ENCODE results near the gene MMP8.

MMP8 gene, protein sequence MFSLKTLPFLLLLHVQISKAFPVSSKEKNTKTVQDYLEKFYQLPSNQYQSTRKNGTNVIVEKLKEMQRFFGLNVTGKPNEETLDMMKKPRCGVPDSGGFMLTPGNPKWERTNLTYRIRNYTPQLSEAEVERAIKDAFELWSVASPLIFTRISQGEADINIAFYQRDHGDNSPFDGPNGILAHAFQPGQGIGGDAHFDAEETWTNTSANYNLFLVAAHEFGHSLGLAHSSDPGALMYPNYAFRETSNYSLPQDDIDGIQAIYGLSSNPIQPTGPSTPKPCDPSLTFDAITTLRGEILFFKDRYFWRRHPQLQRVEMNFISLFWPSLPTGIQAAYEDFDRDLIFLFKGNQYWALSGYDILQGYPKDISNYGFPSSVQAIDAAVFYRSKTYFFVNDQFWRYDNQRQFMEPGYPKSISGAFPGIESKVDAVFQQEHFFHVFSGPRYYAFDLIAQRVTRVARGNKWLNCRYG

DNA sequence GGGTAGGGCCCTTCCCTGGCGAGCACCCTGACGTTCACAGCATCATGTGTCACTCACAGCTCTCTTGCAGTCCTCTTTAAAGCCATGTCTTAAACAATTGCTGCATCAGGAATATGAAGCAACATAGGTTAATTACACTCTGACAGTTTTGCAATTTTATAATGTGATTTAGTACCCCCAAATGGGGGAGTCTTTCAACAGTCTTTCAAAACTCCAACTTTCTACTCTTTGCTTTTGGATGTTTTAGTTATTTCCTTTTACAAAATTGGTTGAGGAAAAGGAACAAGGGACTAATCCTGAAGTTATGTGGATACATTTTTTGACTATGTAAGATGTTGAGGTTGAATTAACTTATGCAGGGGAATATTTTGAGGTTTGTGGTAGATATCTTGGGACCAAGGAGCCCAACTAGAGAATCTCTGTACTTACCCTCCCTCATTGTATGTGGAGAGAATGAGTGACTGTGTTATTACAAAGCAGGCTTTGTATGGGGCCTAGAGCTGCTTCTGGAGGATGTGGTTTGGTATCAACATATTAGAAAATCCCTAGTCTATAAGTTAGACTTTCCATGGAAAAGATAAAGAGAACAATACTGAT, at the start of gene MMP8:
TSS of gene MMP8 (minus strand) at position 51 of the 597 bp plus-strand sequence. CDS start 99 bp downstream, outside the sequence.
- Histone ChIP-seq H3K4me1 (ENCODE audit: insufficient read depth, insufficient read length) (no peaks in the 10 kb centered on the region), H3K36me3 (ENCODE audit: insufficient read depth, insufficient read length, low read length) (no peaks in the 10 kb centered on the region), H3K9ac (ENCODE audit: insufficient read length, low read depth) (no peak within 1 kb of the TSS), H3K27me3 (ENCODE audit: insufficient read depth, insufficient read length) (no peaks in the 10 kb centered on the region), H3K4me3 (ENCODE audit: insufficient read length, low read depth) (no peak within 1 kb of the TSS), H3K9me3 (ENCODE audit: insufficient read depth, low read length) (no peaks in the 10 kb centered on the region)
- no peak for DNase-seq (ENCODE audit: low read depth, low spot score)
- TF ChIP-seq SUZ12 (IDR thresholded peaks at IDR 0.05; ENCODE audit: extremely low read depth, insufficient read depth, insufficient read length) (no peak), ZNF274 (IDR thresholded peaks at IDR 0.05; ENCODE audit: low read depth, low read length) (no peak), YY1 (IDR thresholded peaks at IDR 0.05; ENCODE audit: insufficient read depth, insufficient read length) (no peak)

DNA sequence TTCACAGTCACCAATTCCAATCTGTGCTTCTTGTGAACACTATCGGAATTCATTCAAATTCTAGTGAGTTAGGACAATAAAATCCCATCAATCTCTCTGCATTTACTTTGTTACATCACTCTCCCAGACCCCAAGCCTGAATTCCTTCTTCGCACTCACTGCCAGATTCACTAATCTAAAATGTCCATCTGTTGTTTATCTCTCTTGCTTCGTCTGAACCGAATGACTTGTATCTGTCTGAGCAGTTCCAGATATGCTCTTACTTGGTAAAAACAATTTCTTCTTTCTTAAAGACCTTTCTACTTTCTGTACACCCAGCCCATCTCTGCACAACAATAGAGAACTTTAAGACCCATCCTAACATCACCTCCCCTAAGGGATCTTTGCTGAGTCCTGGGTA, 48.6 kb upstream of the MMP8 start:
- no peak for TF ChIP-seq ZNF274 (IDR thresholded peaks at IDR 0.05; ENCODE audit: low read depth, low read length)
- TF ChIP-seq YY1 (IDR thresholded peaks at IDR 0.05; ENCODE audit: insufficient read depth, insufficient read length), result no peak
- no peak for TF ChIP-seq SUZ12 (IDR thresholded peaks at IDR 0.05; ENCODE audit: extremely low read depth, insufficient read depth, insufficient read length)
- H3K9ac ChIP-seq (ENCODE audit: insufficient read length, low read depth), result no peak overlapping the region
- H3K36me3 ChIP-seq (ENCODE audit: insufficient read depth, insufficient read length, low read length), result no peaks in the 10 kb centered on the region
- no peaks in the 10 kb centered on the region for H3K27me3 ChIP-seq (ENCODE audit: insufficient read depth, insufficient read length)
- no peak for DNase-seq (ENCODE audit: low read depth, low spot score)
- H3K9me3 ChIP-seq (ENCODE audit: insufficient read depth, low read length), result no peaks in the 10 kb centered on the region
- H3K4me1 ChIP-seq (ENCODE audit: insufficient read depth, insufficient read length), result no peaks in the 10 kb centered on the region
- H3K4me3 ChIP-seq (ENCODE audit: insufficient read length, low read depth), result no peak overlapping the region

DNA sequence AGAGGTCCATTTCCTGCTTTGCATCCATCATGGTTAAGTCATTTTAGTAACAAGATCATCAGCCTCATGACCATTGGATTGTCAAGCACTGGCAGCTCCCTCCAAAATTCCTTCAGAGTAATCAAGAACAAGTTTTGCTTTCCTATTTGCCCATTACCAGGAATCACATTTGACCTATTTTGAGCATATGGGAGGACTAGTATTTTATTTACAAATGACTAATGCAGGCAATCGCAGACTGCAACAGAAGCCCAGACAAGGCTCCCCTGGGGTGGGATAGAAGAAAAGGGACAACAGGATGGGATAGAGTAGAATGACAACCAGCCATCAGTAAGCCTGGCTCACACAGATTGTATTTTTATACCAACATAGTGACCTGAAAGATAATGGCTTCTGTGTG, 46.6 kb upstream of the MMP8 start:
- Histone ChIP-seq H3K4me1 (ENCODE audit: insufficient read depth, insufficient read length) (no peaks in the 10 kb centered on the region), H3K4me3 (ENCODE audit: insufficient read length, low read depth) (no peak overlapping the region), H3K9me3 (ENCODE audit: insufficient read depth, low read length) (no peaks in the 10 kb centered on the region), H3K9ac (ENCODE audit: insufficient read length, low read depth) (no peak overlapping the region), H3K27me3 (ENCODE audit: insufficient read depth, insufficient read length) (no peaks in the 10 kb centered on the region), H3K36me3 (ENCODE audit: insufficient read depth, insufficient read length, low read length) (no peaks in the 10 kb centered on the region)
- TF ChIP-seq ZNF274 (IDR thresholded peaks at IDR 0.05; ENCODE audit: low read depth, low read length), result no peak
- TF ChIP-seq YY1 (IDR thresholded peaks at IDR 0.05; ENCODE audit: insufficient read depth, insufficient read length), result no peak
- TF ChIP-seq SUZ12 (IDR thresholded peaks at IDR 0.05; ENCODE audit: extremely low read depth, insufficient read depth, insufficient read length), result no peak
- DNase-seq (ENCODE audit: low read depth, low spot score), result no peak

DNA sequence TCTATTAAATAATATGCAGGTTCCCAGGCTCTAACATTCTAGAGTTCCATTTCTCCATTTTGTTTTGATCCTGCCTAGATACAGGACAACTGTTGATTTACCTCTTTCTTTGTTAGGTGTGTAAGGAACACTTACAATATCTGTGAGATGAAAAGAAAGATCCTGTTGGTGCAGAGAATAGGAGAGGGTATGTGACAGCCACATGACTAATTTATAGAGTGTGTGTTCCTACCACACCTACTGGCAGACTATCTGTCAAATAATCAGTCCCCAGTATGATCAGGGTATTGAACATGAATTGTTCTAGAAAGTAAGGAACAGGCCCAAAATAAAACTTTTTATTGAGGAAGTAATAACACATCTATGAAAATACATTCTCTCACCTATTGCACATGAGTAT, 45.4 kb upstream of the MMP8 start:
- TF ChIP-seq SUZ12 (IDR thresholded peaks at IDR 0.05; ENCODE audit: extremely low read depth, insufficient read depth, insufficient read length) (no peak), YY1 (IDR thresholded peaks at IDR 0.05; ENCODE audit: insufficient read depth, insufficient read length) (no peak)
- no peak for DNase-seq (ENCODE audit: low read depth, low spot score)
- H3K4me1 ChIP-seq (ENCODE audit: insufficient read depth, insufficient read length), result no peaks in the 10 kb centered on the region
- H3K4me3 ChIP-seq (ENCODE audit: insufficient read length, low read depth), result no peak overlapping the region
- H3K9ac ChIP-seq (ENCODE audit: insufficient read length, low read depth), result no peak overlapping the region
- H3K36me3 ChIP-seq (ENCODE audit: insufficient read depth, insufficient read length, low read length), result no peaks in the 10 kb centered on the region
- no peaks in the 10 kb centered on the region for H3K9me3 ChIP-seq (ENCODE audit: insufficient read depth, low read length)
- H3K27me3 ChIP-seq (ENCODE audit: insufficient read depth, insufficient read length), result no peaks in the 10 kb centered on the region

DNA sequence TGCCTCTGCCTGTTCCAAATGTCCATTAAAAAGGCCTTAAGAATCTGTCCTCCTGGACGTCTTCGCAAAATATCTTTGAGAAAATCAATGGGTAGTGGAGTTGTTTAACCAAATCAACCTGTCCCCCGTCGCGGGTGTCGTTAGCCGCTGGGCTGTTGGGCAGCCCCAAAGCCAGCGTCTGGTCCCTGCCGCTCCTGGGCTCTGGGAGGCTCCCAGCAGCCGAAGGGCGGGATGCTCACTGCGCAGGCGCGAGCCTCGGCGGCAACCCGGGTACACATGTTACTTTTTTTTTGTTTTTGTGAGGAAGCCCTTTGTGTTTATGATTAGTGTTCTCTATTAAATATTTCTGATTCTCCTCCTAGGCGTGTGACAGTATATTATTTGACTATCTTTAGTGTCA, 43.0 kb upstream of the MMP8 start:
- Histone ChIP-seq H3K9me3 (ENCODE audit: insufficient read depth, low read length) (no peaks in the 10 kb centered on the region), H3K4me3 (ENCODE audit: insufficient read length, low read depth) (no peak overlapping the region), H3K36me3 (ENCODE audit: insufficient read depth, insufficient read length, low read length) (no peaks in the 10 kb centered on the region), H3K9ac (ENCODE audit: insufficient read length, low read depth) (no peak overlapping the region), H3K4me1 (ENCODE audit: insufficient read depth, insufficient read length) (no peaks in the 10 kb centered on the region), H3K27me3 (ENCODE audit: insufficient read depth, insufficient read length) (no peaks in the 10 kb centered on the region)
- TF ChIP-seq ZNF274 (IDR thresholded peaks at IDR 0.05; ENCODE audit: low read depth, low read length), result no peak
- no peak for TF ChIP-seq YY1 (IDR thresholded peaks at IDR 0.05; ENCODE audit: insufficient read depth, insufficient read length)
- no peak for TF ChIP-seq SUZ12 (IDR thresholded peaks at IDR 0.05; ENCODE audit: extremely low read depth, insufficient read depth, insufficient read length)
- no peak for DNase-seq (ENCODE audit: low read depth, low spot score)

DNA sequence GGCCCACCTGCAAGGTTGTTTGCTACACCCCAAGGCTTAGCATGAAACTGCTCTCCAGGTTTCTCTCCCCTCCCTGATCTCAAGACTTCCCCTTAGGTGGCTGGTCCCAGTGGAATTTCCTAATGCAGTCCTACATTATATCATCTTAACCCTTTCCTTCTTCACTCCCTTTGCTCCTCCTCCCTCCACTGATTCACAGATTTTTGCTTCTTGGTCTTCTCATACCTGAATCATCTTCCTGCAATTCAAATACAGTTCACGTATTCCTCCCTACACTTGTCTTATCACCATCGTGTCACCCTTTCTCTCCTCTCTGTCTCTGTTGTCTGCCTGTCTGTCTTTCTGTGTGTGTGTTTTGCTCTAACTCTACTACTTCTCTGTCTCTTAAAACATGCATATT, 38.7 kb upstream of the MMP8 start:
- Histone ChIP-seq H3K27me3 (ENCODE audit: insufficient read depth, insufficient read length) (no peaks in the 10 kb centered on the region), H3K9ac (ENCODE audit: insufficient read length, low read depth) (no peak overlapping the region)
- no peak for DNase-seq (ENCODE audit: low read depth, low spot score)

DNA sequence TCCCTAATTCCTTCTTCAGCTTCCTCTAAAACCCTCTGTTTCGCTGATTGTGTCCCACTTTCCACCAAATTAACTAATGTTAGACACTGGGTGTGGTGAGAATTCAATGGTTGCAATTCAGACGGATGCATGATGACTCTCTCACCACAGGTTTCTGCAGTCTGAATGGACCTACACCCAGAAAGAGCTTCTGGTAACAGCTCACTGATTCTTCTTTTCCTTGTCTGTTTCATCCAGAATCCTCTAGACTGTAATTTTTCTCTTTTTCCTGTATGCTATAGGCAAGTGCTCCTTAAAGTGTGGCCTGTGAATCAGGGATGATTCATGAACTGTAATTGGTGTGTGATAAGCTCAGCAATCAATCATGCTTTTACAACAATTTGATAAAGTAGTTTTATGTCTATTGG, 37.6 kb upstream of the MMP8 start:
- Histone ChIP-seq H3K9ac (ENCODE audit: insufficient read length, low read depth) (no peak overlapping the region), H3K27me3 (ENCODE audit: insufficient read depth, insufficient read length) (no peaks in the 10 kb centered on the region)
- DNase-seq (ENCODE audit: low read depth, low spot score), result no peak

More for the DNA sequence above, 38.7 kb upstream of the MMP8 start:
- Histone ChIP-seq H3K4me3 (ENCODE audit: insufficient read length, low read depth) (no peak overlapping the region), H3K9me3 (ENCODE audit: insufficient read depth, low read length) (no peaks in the 10 kb centered on the region), H3K4me1 (ENCODE audit: insufficient read depth, insufficient read length) (no peaks in the 10 kb centered on the region), H3K36me3 (ENCODE audit: insufficient read depth, insufficient read length, low read length) (no peaks in the 10 kb centered on the region)
- no peak for TF ChIP-seq YY1 (IDR thresholded peaks at IDR 0.05; ENCODE audit: insufficient read depth, insufficient read length)
- no peak for TF ChIP-seq ZNF274 (IDR thresholded peaks at IDR 0.05; ENCODE audit: low read depth, low read length)
- no peak for TF ChIP-seq SUZ12 (IDR thresholded peaks at IDR 0.05; ENCODE audit: extremely low read depth, insufficient read depth, insufficient read length)

More for the DNA sequence above, 37.6 kb upstream of the MMP8 start:
- TF ChIP-seq YY1 (IDR thresholded peaks at IDR 0.05; ENCODE audit: insufficient read depth, insufficient read length) (no peak), ZNF274 (IDR thresholded peaks at IDR 0.05; ENCODE audit: low read depth, low read length) (no peak), SUZ12 (IDR thresholded peaks at IDR 0.05; ENCODE audit: extremely low read depth, insufficient read depth, insufficient read length) (no peak)
- Histone ChIP-seq H3K36me3 (ENCODE audit: insufficient read depth, insufficient read length, low read length) (no peaks in the 10 kb centered on the region), H3K4me3 (ENCODE audit: insufficient read length, low read depth) (no peak overlapping the region), H3K9me3 (ENCODE audit: insufficient read depth, low read length) (no peaks in the 10 kb centered on the region), H3K4me1 (ENCODE audit: insufficient read depth, insufficient read length) (no peaks in the 10 kb centered on the region)

Data from NT2/D1 (cell line).